Gastroesophageal sphincter (tissue), 4 donors: Measurements from ENCODE around the gene DUOX1. TPM values are rescaled to one million over a fixed set of nuclear protein-coding genes. Genes with fewer than 3 reads are reported as not detected.

ENCODE experiments used
- ATAC-seq: fragments of 150-250 bp; one replicate; pipeline ENCODE4 v1.9.1; 2016; ENCODE audit warnings: mild to moderate bottlenecking, moderate library complexity
- H3K27ac ChIP-seq, 4 donors: fragments of 200-600 bp; sonication (generic) in 3 of 4; 1 replicate in 3 of 4; 2 replicates in 1 of 4; pipeline ENCODE4 v1.5.1; 2016 to 2019
- H3K27me3 ChIP-seq: fragments of 200-600 bp; sonication (generic); one replicate; pipeline ENCODE4 v1.5.1; 2019
- H3K36me3 ChIP-seq, 2 donors: fragments of 200-600 bp; sonication (generic); one replicate each; pipeline ENCODE4 v1.5.1; 2019; ENCODE audit warnings: control low read depth in 1 of 2
- H3K4me1 ChIP-seq, 3 donors: fragments of 200-600 bp; sonication (generic); 1 replicate in 2 of 3; 2 replicates in 1 of 3; pipeline ENCODE4 v1.5.1; 2016 to 2019; ENCODE audit warnings: control low read depth in 2 of 3
- H3K4me3 ChIP-seq, 2 donors: fragments of 200-600 bp; sonication (generic); one replicate each; pipeline ENCODE4 v1.5.1; 2019; ENCODE audit warnings: mild to moderate bottlenecking in 1 of 2, moderate library complexity in 1 of 2
- H3K9me3 ChIP-seq, 3 donors: fragments of 200-600 bp; sonication (generic); one replicate each; pipeline ENCODE4 v1.5.1; 2017 to 2019; ENCODE audit warnings: control low read depth in 2 of 3
- CTCF ChIP-seq, 4 experiments: fragments of 200-600 bp in 2 of 4; fragments of 450-650 bp in 2 of 4; sonication (generic) in 1 of 4; IDR thresholded peaks; one replicate each; pipeline ENCODE4 v1.5.1; 2017 to 2019; ENCODE audit warnings: antibody characterized with exemption in 4 of 4, mild to moderate bottlenecking in 2 of 4, moderate library complexity in 2 of 4
- EP300 ChIP-seq: sonication (generic); formaldehyde crosslinking; IDR thresholded peaks from one replicate; pipeline ENCODE4 v1.6.1; 2017; ENCODE audit warnings: antibody characterized with exemption, mild to moderate bottlenecking
- POLR2A ChIP-seq, 2 donors: fragments of 450-650 bp; IDR thresholded peaks; one replicate each; pipeline ENCODE4 v1.6.1; 2017; ENCODE audit warnings: antibody characterized with exemption in 2 of 2, mild to moderate bottlenecking in 2 of 2, moderate library complexity in 1 of 2
- POLR2AphosphoS5 ChIP-seq: sonication (generic); formaldehyde crosslinking; IDR thresholded peaks from one replicate; pipeline ENCODE4 v1.6.1; 2017; ENCODE audit warnings: antibody characterized with exemption
- WGBS, 2 donors: methylation state at CpG; one replicate each; pipeline ENCODE4 v1.1.5; 2018; ENCODE audit warnings: low coverage in 1 of 2; 5-methylcytosine and 5-hydroxymethylcytosine counted together
- total RNA-seq, 4 donors: library from RNA; depleted of rRNA; stranded (reverse); fragments of >200 nt; gene quantifications; one replicate each; pipeline ENCODE4 v1.1.0, GENCODE V29; 2016

The DUOX1 gene
- total RNA-seq, 4 donors from 2014 or later: 0.08 to 2.7 (median 1.1) TPM

- H3K36me3 ChIP-seq: no peaks in the 10 kb centered on the region
- H3K9me3 ChIP-seq: no peaks in the 10 kb centered on the region
- H3K4me3 ChIP-seq: no peak overlapping the region
- 0 to 1% methylated on average over 2 to 18 of the region's 58 CpGs for WGBS, 2 donors
- H3K27ac ChIP-seq: no peak overlapping the region
- no peak for ATAC-seq
- TF ChIP-seq POLR2AphosphoS5 (no peak), EP300 (no peak), CTCF (IDR thresholded peaks at IDR 0.05) (no peak), POLR2A (IDR thresholded peaks at IDR 0.05) (no peak)
- peaks cover 0 to 47% (median 18%) of the 10 kb centered on the region in 3 donors for H3K4me1 ChIP-seq
- peaks cover 97% of the 10 kb centered on the region for H3K27me3 ChIP-seq
Measured at GRCh38 chr15:45112591-45113379, 17.0 kb upstream of the DUOX1 start.

GRCh38 chr15:45113380-45113990, 16.3 kb upstream of the DUOX1 start:
- 6 to 15% methylated on average over 4 to 5 of the region's 14 CpGs for WGBS, 2 donors
- TF ChIP-seq CTCF (IDR thresholded peaks at IDR 0.05) (no peak), POLR2AphosphoS5 (no peak), POLR2A (IDR thresholded peaks at IDR 0.05) (no peak)
- H3K27me3 ChIP-seq: peaks cover 98% of the 10 kb centered on the region
- H3K4me1 ChIP-seq: peaks cover 0 to 51% (median 20%) of the 10 kb centered on the region in 3 donors
- H3K36me3 ChIP-seq: no peaks in the 10 kb centered on the region
- no peaks in the 10 kb centered on the region for H3K9me3 ChIP-seq
- H3K4me3 ChIP-seq: no peak overlapping the region
- no peak for ATAC-seq
- no peak overlapping the region for H3K27ac ChIP-seq

- H3K27ac ChIP-seq: no peak within 1 kb of the TSS
- ATAC-seq: no peak
- no peaks in the 10 kb centered on the region for H3K9me3 ChIP-seq
- H3K4me3 ChIP-seq: no peak within 1 kb of the TSS
- peaks cover 98% of the 10 kb centered on the region for H3K27me3 ChIP-seq
- H3K36me3 ChIP-seq: no peaks in the 10 kb centered on the region
- H3K4me1 ChIP-seq: peaks cover 0 to 51% (median 20%) of the 10 kb centered on the region in 3 donors
- TF ChIP-seq CTCF (IDR thresholded peaks at IDR 0.05) (no peak), POLR2AphosphoS5 (no peak), POLR2A (IDR thresholded peaks at IDR 0.05) (no peak), EP300 (no peak)
- 0 to 11% methylated on average over 1 to 7 of the region's 42 CpGs for WGBS, 2 donors
Measured at GRCh38 chr15:45114076-45114750, 15.6 kb upstream of the DUOX1 start, which contains the start of the genes DUOX2 and DUOXA2. TSS of gene DUOX2 (minus strand) at chr15:45114172. CDS start at chr15:45113411, 761 bp downstream. TSS of gene DUOXA2 (plus strand) at chr15:45114326. CDS start at chr15:45114606, 280 bp downstream.

- Histone ChIP-seq H3K27me3 (peaks cover 98% of the 10 kb centered on the region), H3K36me3 (no peaks in the 10 kb centered on the region), H3K4me3 (no peak overlapping the region), H3K9me3 (no peaks in the 10 kb centered on the region), H3K4me1 (peaks cover 0 to 51% (median 20%) of the 10 kb centered on the region in 3 donors), H3K27ac (no peak overlapping the region)
- no peak for ATAC-seq
- TF ChIP-seq EP300: no peak
- TF ChIP-seq POLR2A (IDR thresholded peaks at IDR 0.05): no peak
- TF ChIP-seq CTCF (IDR thresholded peaks at IDR 0.05): no peak
- TF ChIP-seq POLR2AphosphoS5: no peak
- WGBS, 2 donors: no CpG with 5 or more reads among the region's 2 CpGs
Measured at GRCh38 chr15:45114751-45115085, 15.1 kb upstream of the DUOX1 start.
